ENCODE measurements around the gene ADAM15.

ADAM15 gene, protein sequence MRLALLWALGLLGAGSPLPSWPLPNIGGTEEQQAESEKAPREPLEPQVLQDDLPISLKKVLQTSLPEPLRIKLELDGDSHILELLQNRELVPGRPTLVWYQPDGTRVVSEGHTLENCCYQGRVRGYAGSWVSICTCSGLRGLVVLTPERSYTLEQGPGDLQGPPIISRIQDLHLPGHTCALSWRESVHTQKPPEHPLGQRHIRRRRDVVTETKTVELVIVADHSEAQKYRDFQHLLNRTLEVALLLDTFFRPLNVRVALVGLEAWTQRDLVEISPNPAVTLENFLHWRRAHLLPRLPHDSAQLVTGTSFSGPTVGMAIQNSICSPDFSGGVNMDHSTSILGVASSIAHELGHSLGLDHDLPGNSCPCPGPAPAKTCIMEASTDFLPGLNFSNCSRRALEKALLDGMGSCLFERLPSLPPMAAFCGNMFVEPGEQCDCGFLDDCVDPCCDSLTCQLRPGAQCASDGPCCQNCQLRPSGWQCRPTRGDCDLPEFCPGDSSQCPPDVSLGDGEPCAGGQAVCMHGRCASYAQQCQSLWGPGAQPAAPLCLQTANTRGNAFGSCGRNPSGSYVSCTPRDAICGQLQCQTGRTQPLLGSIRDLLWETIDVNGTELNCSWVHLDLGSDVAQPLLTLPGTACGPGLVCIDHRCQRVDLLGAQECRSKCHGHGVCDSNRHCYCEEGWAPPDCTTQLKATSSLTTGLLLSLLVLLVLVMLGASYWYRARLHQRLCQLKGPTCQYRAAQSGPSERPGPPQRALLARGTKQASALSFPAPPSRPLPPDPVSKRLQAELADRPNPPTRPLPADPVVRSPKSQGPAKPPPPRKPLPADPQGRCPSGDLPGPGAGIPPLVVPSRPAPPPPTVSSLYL

GRCh38 chr1:155050560-155051341, at the start of gene ADAM15:
ADAM15 (plus strand) TSS chr1:155051316; CDS start chr1:155051387, 71 bp downstream.
- DNase-seq (ENCODE audit: low spot score), result peak; percentile 99

DNA sequence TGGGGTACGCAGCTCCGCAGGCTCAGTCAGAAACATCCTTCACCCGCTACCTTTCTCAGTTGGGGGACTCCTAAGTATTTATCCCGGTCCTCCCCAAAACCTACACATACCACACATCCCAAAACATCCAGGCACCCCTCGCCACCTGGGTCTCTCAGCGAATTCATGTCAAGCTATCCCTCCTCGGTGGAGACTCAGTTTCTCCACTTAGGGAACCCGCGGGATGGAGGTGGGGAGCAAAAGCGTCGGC, 49.8 kb upstream of the ADAM15 start:
- DNase-seq (ENCODE audit: low spot score), result no peak

- DNase-seq (ENCODE audit: low spot score), result peak; percentile 90
Observed at GRCh38 chr1:155001675-155002463, 49.2 kb upstream of the ADAM15 start.

- no peak for DNase-seq (ENCODE audit: low spot score)
Observed at GRCh38 chr1:155002464-155003226, 48.5 kb upstream of the ADAM15 start, which contains the start of gene ZBTB7B. ZBTB7B (plus strand) TSS chr1:155002802; CDS start chr1:155014661, 11,859 bp downstream.

- DNase-seq (ENCODE audit: low spot score), result no peak
Observed at GRCh38 chr1:155003227-155003765, 47.8 kb upstream of the ADAM15 start.

GRCh38 chr1:155003766-155004351, 47.3 kb upstream of the ADAM15 start:
- peak; percentile 53 for DNase-seq (ENCODE audit: low spot score)

DNA sequence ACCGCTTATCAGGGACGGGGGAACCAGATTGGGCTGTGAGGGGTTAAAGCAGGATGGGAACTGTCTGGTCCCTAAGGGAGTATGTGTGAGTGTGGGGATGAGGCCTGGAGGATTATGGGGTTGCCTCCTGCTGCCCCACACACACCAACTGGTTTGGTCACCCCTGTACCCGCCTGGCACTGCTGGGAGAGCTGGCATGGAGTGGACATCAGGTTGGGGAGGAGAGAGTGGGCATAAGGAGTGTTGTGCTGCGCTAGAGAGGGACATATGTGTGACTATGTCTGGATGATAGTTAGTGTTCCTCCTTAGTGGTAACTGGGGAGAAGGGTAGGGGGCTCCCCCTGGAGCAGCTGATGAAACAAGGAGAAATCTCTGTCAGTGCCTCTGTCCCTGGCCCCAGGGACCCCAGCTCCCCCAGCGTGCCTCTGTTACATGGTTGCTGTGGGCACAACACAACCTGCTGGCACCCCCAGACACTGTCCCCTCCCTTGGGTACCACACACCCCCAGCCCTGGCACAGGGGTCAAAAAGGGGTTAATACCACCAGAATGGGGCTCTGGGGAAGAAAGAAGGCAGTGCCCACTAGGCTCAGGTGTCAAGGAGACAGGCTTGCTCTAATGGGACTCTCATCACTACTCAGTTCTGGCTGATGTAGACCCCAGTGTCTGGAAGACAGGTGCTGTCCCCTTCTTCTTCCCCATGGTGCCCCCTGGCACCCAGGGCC, 46.6 kb upstream of the ADAM15 start:
- DNase-seq (ENCODE audit: low spot score), result no peak

DNA sequence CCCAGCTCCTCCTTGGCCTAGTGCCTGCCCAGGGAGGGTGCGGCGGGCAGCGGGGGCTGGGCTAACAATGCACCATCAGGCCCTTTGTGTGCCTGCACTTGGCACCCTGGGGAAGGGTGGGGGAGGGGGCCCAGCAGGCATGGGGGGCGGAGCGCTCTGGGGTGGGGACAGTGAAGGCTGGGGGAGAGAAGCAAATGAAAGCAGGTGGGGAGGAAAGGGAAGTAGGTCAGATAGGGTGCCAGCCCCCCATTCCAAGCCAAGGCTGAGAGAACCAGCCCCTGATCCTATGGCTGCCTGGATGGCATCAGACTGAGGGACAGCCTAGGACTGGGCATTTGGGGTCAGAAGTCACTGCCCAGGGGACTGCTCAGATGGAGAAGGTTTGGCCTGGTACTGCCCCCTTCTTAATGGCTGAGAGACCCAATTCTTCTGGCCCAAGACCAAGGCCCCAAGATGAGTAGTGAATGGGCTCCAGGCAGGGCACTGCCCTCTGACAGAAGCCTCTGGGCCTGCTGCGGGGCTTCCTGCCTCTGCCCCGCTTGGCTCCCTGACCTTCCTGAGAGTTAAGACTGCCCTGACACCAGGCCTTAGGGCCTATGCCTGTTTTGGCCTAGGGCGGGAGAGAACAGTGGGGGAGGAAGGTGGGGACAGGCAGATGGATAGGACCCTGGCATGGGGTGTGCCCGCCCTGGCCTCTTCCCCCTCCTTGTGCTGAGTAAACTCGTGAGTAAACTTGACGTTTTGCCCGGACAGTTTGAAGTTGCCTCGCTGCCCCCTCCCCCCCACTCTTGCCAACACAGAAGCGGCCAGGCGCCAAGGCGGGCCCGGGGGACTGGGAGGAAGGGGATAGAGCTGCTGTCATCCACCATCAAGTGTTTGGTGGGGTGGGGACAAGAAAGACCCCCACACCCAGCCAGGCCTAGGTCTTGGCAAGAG, 45.8 kb upstream of the ADAM15 start:
- no peak for DNase-seq (ENCODE audit: low spot score)

GRCh38 chr1:155006601-155007101, 44.5 kb upstream of the ADAM15 start:
- no peak for DNase-seq (ENCODE audit: low spot score)

DNA sequence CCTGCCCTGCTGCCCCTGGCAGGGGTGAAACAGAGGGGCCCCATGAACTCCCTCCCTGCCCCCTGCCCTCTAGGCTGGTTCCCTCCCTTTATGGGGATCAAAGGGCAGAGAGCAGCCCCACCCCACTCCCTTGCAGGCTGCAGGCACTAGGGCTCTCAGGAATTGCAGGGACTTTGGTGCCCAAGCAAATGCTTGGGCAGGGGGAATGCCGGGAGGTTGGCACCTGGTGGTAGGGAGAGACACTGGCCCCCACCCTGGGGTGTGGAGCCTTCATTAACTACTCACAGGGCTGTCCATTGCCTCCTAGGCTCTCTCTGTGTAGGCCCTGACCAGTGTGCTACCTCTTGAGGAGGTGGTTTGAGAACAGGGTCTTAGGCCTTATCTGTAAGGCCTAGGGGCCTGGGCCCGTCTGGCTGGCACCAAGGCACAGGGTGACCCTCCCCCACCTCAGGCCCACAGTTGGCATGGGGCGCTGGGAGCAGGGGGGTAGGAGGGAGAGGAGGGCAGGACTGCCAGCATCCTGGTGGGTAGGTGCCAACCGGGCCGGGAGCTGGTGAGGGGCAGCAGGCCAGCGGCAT, 43.8 kb upstream of the ADAM15 start:
- DNase-seq (ENCODE audit: low spot score), result no peak

- no peak for DNase-seq (ENCODE audit: low spot score)
Observed at GRCh38 chr1:155008015-155008941, 42.8 kb upstream of the ADAM15 start.

GRCh38 chr1:155009221-155009711, 41.9 kb upstream of the ADAM15 start:
- DNase-seq (ENCODE audit: low spot score), result no peak

DNA sequence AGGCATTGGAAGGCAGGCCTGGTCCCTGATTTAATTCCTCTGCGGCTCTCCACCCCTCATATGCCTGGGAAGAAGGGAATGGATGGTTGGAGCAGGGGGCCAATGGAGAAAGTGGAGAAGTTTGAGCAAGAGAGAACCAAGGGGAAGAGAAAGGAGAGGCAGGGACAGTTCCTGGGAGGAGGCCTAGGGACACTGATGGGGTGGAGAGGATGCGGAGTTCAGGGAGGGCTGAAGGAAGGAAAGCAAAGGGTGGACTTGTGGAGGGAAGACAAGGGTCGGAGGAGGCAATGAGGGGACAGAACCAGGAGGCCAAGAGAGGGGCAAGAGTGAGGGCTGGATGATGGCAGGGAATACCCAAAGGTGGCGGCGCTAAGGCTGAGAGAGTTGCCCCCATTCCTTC, 41.4 kb upstream of the ADAM15 start:
- no peak for DNase-seq (ENCODE audit: low spot score)

DNA sequence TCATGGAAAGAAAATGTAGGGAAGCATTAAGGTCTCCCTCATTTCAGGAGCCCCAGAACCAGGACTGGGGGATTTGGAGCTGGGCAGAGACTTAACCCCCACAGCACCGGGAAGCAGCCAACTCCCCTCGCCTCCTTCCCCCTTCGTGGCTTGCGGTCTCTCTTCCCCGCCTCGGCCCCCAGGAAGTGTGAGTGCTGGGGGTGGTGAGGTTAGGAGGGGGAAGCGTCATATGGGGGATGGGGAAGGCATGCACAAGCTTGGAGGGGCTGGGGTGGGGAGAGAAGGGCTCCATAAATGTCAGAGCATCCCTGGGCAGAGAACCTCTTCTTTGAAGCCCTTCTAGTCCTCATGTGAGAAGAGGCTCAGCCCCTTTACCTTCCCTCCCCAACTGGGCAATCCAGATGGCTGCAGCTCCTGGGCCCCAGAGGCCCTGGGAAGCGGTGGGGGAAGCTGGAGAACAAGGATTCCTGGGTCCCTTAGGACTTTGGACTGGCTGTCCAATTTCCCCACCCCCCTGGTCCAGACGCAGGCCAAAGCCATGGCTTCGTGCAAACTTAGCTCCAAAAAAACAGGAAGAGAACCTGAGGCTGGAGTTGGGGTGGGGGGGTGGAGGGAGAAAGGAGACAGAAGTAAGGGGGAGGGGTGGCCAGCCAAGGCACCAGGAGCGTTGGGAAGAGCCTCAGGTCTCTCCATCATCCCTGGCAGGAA, 40.8 kb upstream of the ADAM15 start:
- no peak for DNase-seq (ENCODE audit: low spot score)

DNA sequence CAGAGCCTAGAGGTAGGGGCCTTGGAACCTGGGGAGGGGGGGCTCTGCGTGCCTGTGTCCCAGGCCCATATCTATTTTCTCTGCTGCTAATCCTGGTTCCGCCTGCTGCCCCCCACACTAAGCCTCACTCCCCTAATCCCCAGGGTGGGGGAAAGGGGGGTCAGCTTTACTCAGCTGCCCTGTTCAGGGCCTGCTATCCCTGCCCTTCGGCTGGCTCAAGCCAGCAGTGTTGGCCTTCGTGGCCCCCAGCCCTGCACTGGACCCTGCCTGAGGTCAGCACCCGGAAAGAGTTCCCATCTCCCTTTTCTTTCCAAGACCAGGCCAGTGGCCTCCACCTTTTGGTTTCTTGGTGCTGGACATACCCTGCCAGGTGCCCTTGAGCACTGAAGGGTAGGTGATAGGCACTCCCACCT, 40.1 kb upstream of the ADAM15 start:
- no peak for DNase-seq (ENCODE audit: low spot score)
